ENCODE data around the gene RMC1.
A peak's percentile ranks its signal among the peaks of the same experiment; 100 is the strongest.

DNA sequence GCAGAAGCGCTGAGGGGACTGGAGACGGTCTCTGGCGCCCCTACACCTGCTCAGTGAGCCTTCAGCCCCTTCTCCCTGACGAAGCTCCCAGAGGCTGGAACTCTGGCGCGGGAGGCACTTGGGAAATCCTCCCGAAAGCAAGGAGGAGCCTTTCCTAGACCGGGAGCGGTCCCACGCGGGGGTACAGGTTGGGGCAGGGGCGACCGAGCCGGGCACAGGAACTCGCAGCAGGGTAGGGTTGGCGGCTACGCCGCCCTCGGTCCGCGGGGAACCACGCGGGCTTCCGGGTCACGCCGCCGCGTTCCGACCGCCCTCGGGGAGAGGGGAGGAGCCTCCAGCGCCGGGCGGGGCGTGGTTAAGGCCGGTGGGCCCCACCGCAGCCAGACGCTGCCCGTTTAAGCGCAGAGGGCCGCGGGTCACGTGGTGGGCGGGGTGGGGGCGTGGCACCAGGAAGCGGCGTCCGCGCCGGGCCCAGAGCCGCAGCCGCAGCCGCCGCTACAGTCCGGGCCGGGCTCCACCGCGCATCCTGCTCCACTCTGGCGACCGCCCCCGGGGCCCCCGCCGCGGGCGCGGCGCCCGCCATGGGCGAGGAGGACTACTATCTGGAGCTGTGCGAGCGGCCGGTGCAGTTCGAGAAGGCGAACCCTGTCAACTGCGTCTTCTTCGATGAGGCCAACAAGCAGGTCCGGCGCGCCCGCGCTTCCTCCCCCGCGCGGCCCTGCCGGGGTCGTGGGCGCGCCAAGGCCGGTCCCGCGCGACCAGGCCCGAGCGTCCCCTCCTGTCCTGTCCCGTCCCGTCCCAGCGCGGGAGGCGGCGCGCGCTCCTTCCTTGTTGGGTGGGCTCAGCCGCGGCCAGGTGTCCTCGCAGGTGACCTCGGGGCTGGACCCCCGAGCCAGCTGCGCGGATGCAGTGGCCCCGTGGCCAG is at the start of gene RMC1:
- peak; percentile 91 for TF ChIP-seq POLR2A (IDR thresholded peaks at IDR 0.05; ENCODE audit: low read depth, low read length)
- peak; percentile 51; the same call in 1 of the 2 replicates for TF ChIP-seq TAF1 (IDR thresholded peaks at IDR 0.05; ENCODE audit: borderline replicate concordance, low read depth, low read length)

Data from GM12892 (cell line).